Body of pancreas (tissue), 4 donors: ENCODE data around the gene LRRIQ1. TPM values are rescaled to one million over a fixed set of nuclear protein-coding genes. Genes with fewer than 3 reads are reported as not detected.

Experiments used
- ATAC-seq: fragments of 150-250 bp; one replicate; pipeline ENCODE4 v1.9.1; 2016
- DNase-seq, 4 donors: peaks; one replicate each; pipeline ENCODE4 v3.0.0-alpha.2; 2019
- H3K27ac ChIP-seq, 4 donors: fragments of 200-600 bp; sonication (generic); 1 replicate in 3 of 4; 2 replicates in 1 of 4; pipeline versions ENCODE4 v1.5.1 to v1.6.1; 2016 to 2019; ENCODE audit warnings: mild to moderate bottlenecking in 1 of 4, mixed read lengths in 1 of 4, moderate library complexity in 1 of 4
- H3K27me3 ChIP-seq, 2 donors: fragments of 200-600 bp; sonication (generic); one replicate each; pipeline ENCODE4 v1.6.0; 2016; ENCODE audit warnings: mild to moderate bottlenecking in 1 of 2
- H3K36me3 ChIP-seq, 2 donors: fragments of 200-600 bp; sonication (generic); replicated peaks in 1 of 2; 2 replicates each; pipeline ENCODE4 v1.5.1; 2016; ENCODE audit warnings: low read depth in 2 of 2; ENCODE audit not compliant: insufficient read depth in 1 of 2
- H3K4me1 ChIP-seq: fragments of 200-600 bp; sonication (generic); one replicate; pipeline ENCODE4 v1.6.0; 2016
- H3K4me3 ChIP-seq, 2 donors: fragments of 200-600 bp; sonication (generic); 1 replicate in 1 of 2; 2 replicates in 1 of 2; pipeline ENCODE4 v1.5.1; 2016 to 2019
- H3K9me3 ChIP-seq, 3 donors: fragments of 200-600 bp; sonication (generic); 1 replicate in 2 of 3; 2 replicates in 1 of 3; pipeline ENCODE4 v1.5.1; 2016
- POLR2A ChIP-seq, 3 donors: fragments of 450-650 bp; IDR thresholded peaks; one replicate each; pipeline ENCODE4 v1.6.1; 2016; ENCODE audit warnings: antibody characterized with exemption in 3 of 3, mild to moderate bottlenecking in 2 of 3
- WGBS, 2 donors: methylation state at CpG; one replicate each; pipeline ENCODE4 v1.1.5; 2017; 5-methylcytosine and 5-hydroxymethylcytosine counted together
- intact Hi-C: fragments of 100-400 bp; cut with DNase I; formaldehyde crosslinking; loops from one replicate; pipeline ENCODE4 v1.15.1; 2023
- total RNA-seq, 2 donors: library from RNA; depleted of rRNA; stranded (reverse); fragments of >200 nt; gene quantifications; one replicate each; pipeline ENCODE4 v1.1.0, GENCODE V29; 2016
- TF ChIP-seq, protein P1 (sequence below), 7 experiments: fragments of 450-650 bp in 4 of 7; fragments of 200-600 bp in 3 of 7; sonication (generic) in 3 of 7; IDR thresholded peaks; one replicate each; pipeline ENCODE4 v1.5.1; 2016 to 2019; ENCODE audit warnings: antibody characterized with exemption in 7 of 7

The LRRIQ1 gene
- total RNA-seq, 2 donors from 2014 or later, result 1.0 to 3.6 TPM

DNA sequence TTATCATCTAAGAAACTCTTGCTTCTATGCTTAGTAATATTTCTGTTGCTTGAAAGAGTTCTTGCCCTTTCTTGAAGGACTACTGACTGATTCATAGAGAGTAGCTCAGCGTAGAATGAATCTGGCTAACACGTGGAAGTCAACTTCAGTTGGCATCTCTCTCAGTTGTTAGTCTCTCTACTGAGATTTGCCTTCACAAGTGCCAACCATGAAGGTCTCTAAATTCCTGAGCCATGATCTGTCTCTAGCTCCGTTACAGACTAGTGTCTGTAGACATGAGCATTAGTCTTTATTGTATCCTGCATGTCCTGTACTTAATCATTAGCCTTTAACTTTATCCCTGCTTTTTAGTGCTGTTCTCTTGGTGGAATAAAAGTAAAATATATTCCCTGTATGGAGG is 224.7 kb downstream of the LRRIQ1 start:
- Histone ChIP-seq H3K4me3 (no peak overlapping the region), H3K9me3 (no peaks in the 10 kb centered on the region), H3K36me3 (no peaks in the 10 kb centered on the region), H3K27ac (no peak overlapping the region), H3K4me1 (no peaks in the 10 kb centered on the region), H3K27me3 (no peaks in the 10 kb centered on the region)
- DNase-seq, result no peak
- intact Hi-C loops, result no loop called here
- no peak for TF ChIP-seq POLR2A (IDR thresholded peaks at IDR 0.05)
- TF ChIP-seq, protein P1, sequence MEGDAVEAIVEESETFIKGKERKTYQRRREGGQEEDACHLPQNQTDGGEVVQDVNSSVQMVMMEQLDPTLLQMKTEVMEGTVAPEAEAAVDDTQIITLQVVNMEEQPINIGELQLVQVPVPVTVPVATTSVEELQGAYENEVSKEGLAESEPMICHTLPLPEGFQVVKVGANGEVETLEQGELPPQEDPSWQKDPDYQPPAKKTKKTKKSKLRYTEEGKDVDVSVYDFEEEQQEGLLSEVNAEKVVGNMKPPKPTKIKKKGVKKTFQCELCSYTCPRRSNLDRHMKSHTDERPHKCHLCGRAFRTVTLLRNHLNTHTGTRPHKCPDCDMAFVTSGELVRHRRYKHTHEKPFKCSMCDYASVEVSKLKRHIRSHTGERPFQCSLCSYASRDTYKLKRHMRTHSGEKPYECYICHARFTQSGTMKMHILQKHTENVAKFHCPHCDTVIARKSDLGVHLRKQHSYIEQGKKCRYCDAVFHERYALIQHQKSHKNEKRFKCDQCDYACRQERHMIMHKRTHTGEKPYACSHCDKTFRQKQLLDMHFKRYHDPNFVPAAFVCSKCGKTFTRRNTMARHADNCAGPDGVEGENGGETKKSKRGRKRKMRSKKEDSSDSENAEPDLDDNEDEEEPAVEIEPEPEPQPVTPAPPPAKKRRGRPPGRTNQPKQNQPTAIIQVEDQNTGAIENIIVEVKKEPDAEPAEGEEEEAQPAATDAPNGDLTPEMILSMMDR (IDR thresholded peaks at IDR 0.05), result no peak
- 47 to 55% methylated on average over 3 of the region's 3 CpGs for WGBS, 2 donors
- no peak for ATAC-seq

DNA sequence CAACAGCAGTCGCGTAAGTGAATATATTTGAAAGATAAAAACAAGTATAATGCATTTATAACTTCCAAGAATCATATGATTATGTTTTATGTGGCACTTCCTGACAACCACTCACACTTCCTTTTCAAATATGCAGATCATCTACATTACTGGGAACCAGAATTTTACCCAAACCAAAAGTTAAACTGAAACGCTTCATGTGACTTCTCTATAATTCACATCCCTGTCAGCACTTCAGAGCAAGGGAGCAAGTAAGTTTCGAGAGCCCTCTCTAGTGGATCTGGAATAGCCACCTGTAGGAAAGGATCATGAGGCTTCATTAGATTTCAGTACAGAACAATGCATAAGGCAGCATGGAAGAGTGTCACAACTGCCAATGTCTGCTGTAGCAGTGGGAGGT is 230.2 kb downstream of the LRRIQ1 start:
- no peaks in the 10 kb centered on the region for H3K36me3 ChIP-seq
- no peak for ATAC-seq
- no peaks in the 10 kb centered on the region for H3K9me3 ChIP-seq
- 58 to 72% methylated on average over 4 of the region's 4 CpGs for WGBS, 2 donors
- no peak overlapping the region for H3K27ac ChIP-seq
- DNase-seq, result no peak
- H3K4me1 ChIP-seq, result no peaks in the 10 kb centered on the region
- intact Hi-C loops, result no loop called here
- H3K4me3 ChIP-seq, result no peak overlapping the region
- H3K27me3 ChIP-seq, result no peaks in the 10 kb centered on the region
- TF ChIP-seq, protein P1 (IDR thresholded peaks at IDR 0.05), result no peak
- TF ChIP-seq POLR2A (IDR thresholded peaks at IDR 0.05), result no peak

DNA sequence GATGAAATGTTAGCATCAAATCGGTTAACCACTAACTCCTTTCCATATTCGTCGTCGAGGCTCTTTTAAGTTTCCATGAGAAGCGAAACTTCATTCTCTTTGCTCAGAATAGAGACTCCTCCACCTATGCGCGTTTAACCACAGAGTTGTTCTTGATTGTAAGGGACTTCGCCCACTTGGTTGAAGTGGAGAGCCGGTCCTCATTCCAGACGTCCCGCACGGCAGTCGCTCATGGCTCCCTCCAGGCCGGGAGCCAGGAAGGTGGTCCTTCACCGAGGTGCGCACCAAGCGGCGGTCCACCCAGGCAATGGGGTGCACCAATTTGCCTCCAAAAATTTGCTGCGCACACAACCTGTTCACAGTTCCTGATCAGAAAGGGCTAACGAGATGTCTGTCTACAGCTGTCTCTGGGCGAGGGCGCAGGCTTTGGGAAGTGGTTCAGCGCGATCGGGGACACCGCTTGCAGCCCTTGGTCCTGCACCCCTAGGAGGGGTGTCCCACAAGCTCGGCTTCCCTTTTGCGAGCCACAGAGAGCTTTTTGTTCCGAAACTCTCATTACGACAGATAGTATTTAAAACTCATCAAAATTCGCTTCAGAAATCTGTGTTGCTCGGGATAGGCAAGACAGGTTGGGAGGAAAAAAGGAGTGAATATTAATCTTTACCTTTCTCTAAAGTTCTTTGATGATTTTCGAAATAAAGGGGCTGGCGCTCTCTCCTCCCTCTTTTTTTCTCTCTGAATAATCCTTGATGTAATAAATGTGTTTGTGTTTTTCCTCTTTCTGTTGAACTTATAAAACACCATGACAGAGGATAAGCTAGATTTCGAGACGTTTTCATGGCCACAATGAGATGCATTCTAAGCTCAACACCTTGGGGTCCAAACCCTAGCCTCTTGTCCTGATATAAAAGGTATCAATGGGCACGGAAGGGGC is 237.5 kb downstream of the LRRIQ1 start:
- H3K4me3 ChIP-seq, result no peak overlapping the region
- WGBS, 2 donors, result 4 to 8% methylated on average over 37 of the region's 37 CpGs
- no peaks in the 10 kb centered on the region for H3K4me1 ChIP-seq
- intact Hi-C loops, result no loop called here
- H3K36me3 ChIP-seq, result no peaks in the 10 kb centered on the region
- no peak for TF ChIP-seq POLR2A (IDR thresholded peaks at IDR 0.05)
- TF ChIP-seq, protein P1 (IDR thresholded peaks at IDR 0.05), result no peak
- H3K9me3 ChIP-seq, result peaks cover 0 to 4% (median 0%) of the 10 kb centered on the region in 3 donors
- H3K27me3 ChIP-seq, result peaks cover 0 to 21% of the 10 kb centered on the region in 2 donors
- ATAC-seq, result no peak
- no peak for DNase-seq
- H3K27ac ChIP-seq, result no peak overlapping the region

DNA sequence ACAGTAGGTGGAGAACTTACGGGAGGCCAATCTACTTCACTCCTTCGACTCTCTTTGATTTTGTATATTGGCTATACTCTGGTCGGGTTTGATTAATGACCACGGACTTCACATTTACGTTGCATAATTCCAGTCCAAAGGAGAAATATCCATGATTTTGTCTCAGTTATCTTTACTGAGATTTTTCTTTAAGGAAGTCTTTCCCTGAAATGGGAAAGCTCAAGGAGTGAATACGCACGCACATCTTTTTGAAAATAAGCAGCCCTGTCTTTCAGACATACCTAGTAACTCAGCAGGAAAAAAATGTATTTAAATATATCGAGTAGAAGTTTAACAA is 238.1 kb downstream of the LRRIQ1 start:
- ATAC-seq (no peak), DNase-seq (no peak)
- Histone ChIP-seq H3K36me3 (no peaks in the 10 kb centered on the region), H3K4me1 (no peaks in the 10 kb centered on the region), H3K27ac (no peak overlapping the region), H3K9me3 (peaks cover 0 to 4% (median 0%) of the 10 kb centered on the region in 3 donors), H3K27me3 (peaks cover 0 to 27% of the 10 kb centered on the region in 2 donors), H3K4me3 (no peak overlapping the region)
- WGBS, 2 donors, result 11 to 17% methylated on average over 8 of the region's 8 CpGs
- TF ChIP-seq POLR2A (IDR thresholded peaks at IDR 0.05), result no peak
- TF ChIP-seq, protein P1 (IDR thresholded peaks at IDR 0.05), result no peak
- intact Hi-C loops, result no loop called here

DNA sequence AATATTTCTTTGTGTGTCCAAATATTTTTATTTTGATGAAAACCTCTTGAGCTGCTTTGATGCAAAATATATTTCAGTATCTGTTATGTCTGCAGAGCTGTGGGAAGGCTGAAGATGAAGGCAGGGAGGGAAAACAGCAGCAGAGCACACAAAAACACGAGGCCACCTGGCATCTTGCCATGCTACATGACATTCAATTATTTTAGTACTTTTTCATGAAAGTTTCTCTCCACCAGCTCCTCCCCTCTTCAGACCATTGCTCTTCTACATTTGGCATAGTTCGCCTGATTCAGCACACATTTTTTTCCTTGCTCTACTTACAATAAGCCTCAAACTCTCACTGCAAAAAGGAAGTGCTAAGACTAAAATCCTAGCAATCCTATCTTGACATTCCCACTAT is 239.2 kb downstream of the LRRIQ1 start:
- intact Hi-C loops, result no loop called here
- 9 to 22% methylated on average over 2 of the region's 2 CpGs for WGBS, 2 donors
- no peak for ATAC-seq
- DNase-seq, result no peak
- no peak for TF ChIP-seq POLR2A (IDR thresholded peaks at IDR 0.05)
- TF ChIP-seq, protein P1 (IDR thresholded peaks at IDR 0.05), result no peak
- Histone ChIP-seq H3K9me3 (peaks cover 0 to 4% (median 0%) of the 10 kb centered on the region in 3 donors), H3K4me1 (peaks cover 10% of the 10 kb centered on the region), H3K27ac (no peak overlapping the region), H3K4me3 (no peak overlapping the region), H3K27me3 (peaks cover 0 to 36% of the 10 kb centered on the region in 2 donors), H3K36me3 (no peaks in the 10 kb centered on the region)
